Vagina (tissue), 2 donors: ENCODE measurements around the gene PHF23.

ENCODE experiments used
- POLR2A ChIP-seq, 2 donors: fragments of 450-650 bp; IDR thresholded peaks; one replicate each; pipeline ENCODE4 v1.6.1; 2017; ENCODE audit warnings: antibody characterized with exemption in 2 of 2, mild to moderate bottlenecking in 2 of 2, moderate library complexity in 2 of 2
- TF ChIP-seq, protein P1 (sequence below), 3 experiments: fragments of 450-650 bp in 2 of 3; fragments of 200-600 bp in 1 of 3; sonication (generic) in 1 of 3; IDR thresholded peaks; one replicate each; pipeline ENCODE4 v1.5.1; 2017 to 2019; ENCODE audit warnings: antibody characterized with exemption in 3 of 3, mild to moderate bottlenecking in 2 of 3, moderate library complexity in 2 of 3

DNA sequence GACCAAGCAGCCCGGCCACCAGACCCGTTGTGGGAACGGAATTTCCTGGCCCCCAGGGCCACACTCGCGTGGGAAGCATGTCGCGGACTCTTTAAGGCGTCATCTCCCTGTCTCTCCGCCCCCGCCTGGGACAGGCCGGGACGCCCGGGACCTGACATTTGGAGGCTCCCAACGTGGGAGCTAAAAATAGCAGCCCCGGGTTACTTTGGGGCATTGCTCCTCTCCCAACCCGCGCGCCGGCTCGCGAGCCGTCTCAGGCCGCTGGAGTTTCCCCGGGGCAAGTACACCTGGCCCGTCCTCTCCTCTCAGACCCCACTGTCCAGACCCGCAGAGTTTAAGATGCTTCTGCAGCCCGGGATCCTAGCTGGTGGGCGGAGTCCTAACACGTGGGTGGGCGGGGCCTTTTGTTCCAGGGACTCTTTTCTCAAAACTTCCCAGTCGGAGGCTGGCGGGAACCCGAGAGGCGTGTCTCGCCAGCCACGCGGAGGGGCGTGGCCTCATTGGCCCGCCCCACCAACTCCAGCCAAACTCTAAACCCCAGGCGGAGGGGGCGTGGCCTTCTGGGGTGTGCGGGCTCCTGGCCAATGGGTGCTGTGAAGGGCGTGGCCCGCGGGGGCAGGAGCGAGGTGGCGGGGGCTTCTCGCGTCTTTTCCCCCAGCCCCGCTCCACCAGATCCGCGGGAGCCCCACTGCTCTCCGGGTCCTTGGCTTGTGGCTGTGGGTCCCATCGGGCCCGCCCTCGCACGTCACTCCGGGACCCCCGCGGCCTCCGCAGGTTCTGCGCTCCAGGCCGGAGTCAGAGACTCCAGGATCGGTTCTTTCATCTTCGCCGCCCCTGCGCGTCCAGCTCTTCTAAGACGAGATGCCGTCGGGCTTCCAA, 42.1 kb upstream of the PHF23 start, which contains the start of gene SLC2A4:
- TF ChIP-seq, protein P1, sequence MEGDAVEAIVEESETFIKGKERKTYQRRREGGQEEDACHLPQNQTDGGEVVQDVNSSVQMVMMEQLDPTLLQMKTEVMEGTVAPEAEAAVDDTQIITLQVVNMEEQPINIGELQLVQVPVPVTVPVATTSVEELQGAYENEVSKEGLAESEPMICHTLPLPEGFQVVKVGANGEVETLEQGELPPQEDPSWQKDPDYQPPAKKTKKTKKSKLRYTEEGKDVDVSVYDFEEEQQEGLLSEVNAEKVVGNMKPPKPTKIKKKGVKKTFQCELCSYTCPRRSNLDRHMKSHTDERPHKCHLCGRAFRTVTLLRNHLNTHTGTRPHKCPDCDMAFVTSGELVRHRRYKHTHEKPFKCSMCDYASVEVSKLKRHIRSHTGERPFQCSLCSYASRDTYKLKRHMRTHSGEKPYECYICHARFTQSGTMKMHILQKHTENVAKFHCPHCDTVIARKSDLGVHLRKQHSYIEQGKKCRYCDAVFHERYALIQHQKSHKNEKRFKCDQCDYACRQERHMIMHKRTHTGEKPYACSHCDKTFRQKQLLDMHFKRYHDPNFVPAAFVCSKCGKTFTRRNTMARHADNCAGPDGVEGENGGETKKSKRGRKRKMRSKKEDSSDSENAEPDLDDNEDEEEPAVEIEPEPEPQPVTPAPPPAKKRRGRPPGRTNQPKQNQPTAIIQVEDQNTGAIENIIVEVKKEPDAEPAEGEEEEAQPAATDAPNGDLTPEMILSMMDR (IDR thresholded peaks at IDR 0.05) = no peak
- TF ChIP-seq POLR2A (IDR thresholded peaks at IDR 0.05) = no peak
